Heart left ventricle (tissue), 13 donors: ENCODE data around the gene MGST2.

Source experiments
- CTCF ChIP-seq, 12 donors: fragments of 200-600 bp; sonication (generic) in 4 of 12; IDR thresholded peaks; one replicate each; pipeline versions ENCODE4 v1.5.0 to v1.8.0; 2018 to 2022; ENCODE audit warnings: antibody characterized with exemption in 12 of 12, mild to moderate bottlenecking in 5 of 12
- POLR2A ChIP-seq, 2 donors: fragments of 450-650 bp; IDR thresholded peaks; one replicate each; pipeline ENCODE4 v1.6.1; 2017; ENCODE audit warnings: antibody characterized with exemption in 2 of 2, mild to moderate bottlenecking in 2 of 2, moderate library complexity in 2 of 2
- donor health status: ischemic (EF 13 %, LVEDD 7.1; RV severe dilation, severe dysfunction).
- donor health status: DM: no; HTN: yes; CAD: no.
- donor health status: DM: no; HTN: no; CAD: no.
- donor health status: ischemic (EF 25% LVEDD 6.9; RV normal size, moderate dysfunction).
- donor health status: ischemic (EF 25% LVEDD 5.7; RV mildly dilated, moderate dysfunction).
- donor health status: ischemic (EF 35%, LVEDD 5.7; RV mildly dilated, moderate dysfunction).
- donor health status: nonischemic (EF 11% LVEDD 7.7; RV severe dilation, severe dysfunction).
- donor health status: DM: yes; HTN: yes; CAD: no.
- donor health status: PGD.
- donor health status: ischemic (EF 29% LVEDD 5.4; RV normal size, mild dysfunction).
- donor health status: nonischemic (EF 23%, LVEDD 6.1; RV moderate dilation, normal function).

DNA sequence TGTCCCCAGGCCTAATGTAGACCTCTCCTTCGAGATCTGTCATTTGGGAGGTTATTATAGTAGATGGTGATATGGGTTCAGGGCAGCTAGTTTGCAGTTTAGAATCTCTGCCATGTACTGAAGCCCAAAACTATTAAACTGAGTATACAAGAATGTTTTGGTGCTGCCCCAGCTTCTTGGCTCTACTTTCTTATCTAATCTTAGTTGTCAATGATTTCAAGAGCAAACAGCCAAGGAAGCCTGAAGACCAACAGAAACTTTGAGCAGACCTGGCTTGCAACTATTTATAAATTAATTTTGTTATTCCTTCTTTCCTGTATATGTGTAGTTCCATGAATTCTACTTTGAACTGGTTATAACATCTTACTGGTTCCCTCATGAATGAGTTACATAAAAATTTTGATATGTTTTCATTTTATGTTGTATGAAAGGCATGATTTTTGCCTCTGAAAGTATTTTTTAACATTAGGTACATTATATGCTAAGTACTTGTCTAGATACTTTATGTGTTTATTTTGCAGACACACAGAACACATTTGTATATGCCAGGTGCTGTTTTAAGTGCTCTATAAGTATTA lies 2.0 kb upstream of the MGST2 start:
- TF ChIP-seq CTCF (IDR thresholded peaks at IDR 0.05): no peak
- TF ChIP-seq POLR2A (IDR thresholded peaks at IDR 0.05): no peak
